ENCODE results near the gene SEPTIN5. TPM values are rescaled to one million over a fixed set of nuclear protein-coding genes. Genes with fewer than 3 reads are reported as not detected.
A peak's percentile ranks its signal among the peaks of the same experiment; 100 is the strongest.

Gene SEPTIN5
- total RNA-seq, 1 donor from 2014 or later: 11.5 TPM

GRCh38 chr22:19757985-19758895 lies 43.9 kb downstream of the SEPTIN5 start:
- ATAC-seq (no peak), DNase-seq (no peak)
- intact Hi-C loops (cut with DNase I): no loop called here
- no peak overlapping the region for H3K4me3 ChIP-seq
- H3K27me3 ChIP-seq: peaks cover 90% of the 10 kb centered on the region
- H3K27ac ChIP-seq: no peak overlapping the region
- no peaks in the 10 kb centered on the region for H3K36me3 ChIP-seq
- H3K9me3 ChIP-seq: no peaks in the 10 kb centered on the region
- peaks cover 22% of the 10 kb centered on the region for H3K4me1 ChIP-seq
- no peak for TF ChIP-seq CTCF (IDR thresholded peaks at IDR 0.05)

- TF ChIP-seq CTCF (IDR thresholded peaks at IDR 0.05): no peak
- H3K27me3 ChIP-seq: peaks cover 90% of the 10 kb centered on the region
- no peak overlapping the region for H3K27ac ChIP-seq
- H3K4me1 ChIP-seq: peaks cover 22% of the 10 kb centered on the region
- H3K36me3 ChIP-seq: no peaks in the 10 kb centered on the region
- no peak overlapping the region for H3K4me3 ChIP-seq
- ATAC-seq (no peak), DNase-seq (no peak)
- intact Hi-C loops (cut with DNase I): no loop called here
- H3K9me3 ChIP-seq: no peaks in the 10 kb centered on the region
Observed at GRCh38 chr22:19758896-19759426, 44.7 kb downstream of the SEPTIN5 start.

- Histone ChIP-seq H3K4me3 (no peak overlapping the region), H3K27ac (no peak overlapping the region), H3K36me3 (no peaks in the 10 kb centered on the region), H3K4me1 (peaks cover 22% of the 10 kb centered on the region), H3K27me3 (peaks cover 90% of the 10 kb centered on the region), H3K9me3 (no peaks in the 10 kb centered on the region)
- intact Hi-C loops (cut with DNase I): no loop called here
- TF ChIP-seq CTCF (IDR thresholded peaks at IDR 0.05): no peak
- DNase-seq: no peak
- no peak for ATAC-seq
Observed at GRCh38 chr22:19759427-19760057, 45.2 kb downstream of the SEPTIN5 start.

- no peak for ATAC-seq
- intact Hi-C loops (cut with DNase I): no loop called here
- TF ChIP-seq CTCF (IDR thresholded peaks at IDR 0.05): no peak
- Histone ChIP-seq H3K27ac (no peak within 1 kb of the TSS), H3K4me1 (peaks cover 22% of the 10 kb centered on the region), H3K27me3 (peaks cover 90% of the 10 kb centered on the region), H3K4me3 (peak within 1 kb of the TSS; percentile 21), H3K36me3 (no peaks in the 10 kb centered on the region), H3K9me3 (no peaks in the 10 kb centered on the region)
- DNase-seq: no peak
Observed at GRCh38 chr22:19760058-19760950, 46.0 kb downstream of the SEPTIN5 start, which contains the start of gene TBX1. Gene TBX1 (plus strand): TSS chr22:19760778. CDS start chr22:19760844, 66 bp downstream.
